Measurements from ENCODE around the gene MEIKIN. TPM values are rescaled to one million over a fixed set of nuclear protein-coding genes. Genes with fewer than 3 reads are reported as not detected.
A peak's percentile ranks its signal among the peaks of the same experiment; 100 is the strongest.

Gene MEIKIN
- total and polyA plus RNA-seq, 2 experiments from 2014 or later: not detected

GRCh38 chr5:131974622-131974955 is 29.1 kb upstream of the MEIKIN start:
- peaks cover 9% of the 10 kb centered on the region; the same call in 1 of the 2 replicates for H3K4me1 ChIP-seq (ENCODE audit: insufficient read depth)
- H3K27ac ChIP-seq (ENCODE audit: low read depth): no peak overlapping the region
- ATAC-seq (no peak), DNase-seq (ENCODE audit: low spot score) (no peak)
- H3K4me2 ChIP-seq: peak overlapping the region; percentile 69; the same call in 1 of the 2 replicates
- peak overlapping the region; percentile 97 for H2AFZ ChIP-seq
- TF ChIP-seq ZNF331 (CRISPR knock-in tag; IDR thresholded peaks at IDR 0.05; ENCODE audit: low read depth) (no peak), EZH2phosphoT487 (IDR thresholded peaks at IDR 0.05; ENCODE audit: unreplicated experiment) (no peak), ZNF114 (CRISPR knock-in tag; IDR thresholded peaks at IDR 0.05) (no peak), STAT1 (IDR thresholded peaks at IDR 0.05; ENCODE audit: unreplicated experiment) (no peak), REST (IDR thresholded peaks at IDR 0.05; ENCODE audit: unreplicated experiment) (no peak), CREB1 (CRISPR knock-in tag; IDR thresholded peaks at IDR 0.05; ENCODE audit: low read depth) (no peak), NANOG (IDR thresholded peaks at IDR 0.05; ENCODE audit: borderline replicate concordance) (no peak), ETS1 (IDR thresholded peaks at IDR 0.05) (no peak)
- peak overlapping the region; percentile 3; the same call in 1 of the 2 replicates for H3K4me3 ChIP-seq
- H3K4me1 Mint-ChIP-seq: peaks cover 12% of the 10 kb centered on the region
- no peaks in the 10 kb centered on the region for H3K36me3 ChIP-seq (ENCODE audit: insufficient read depth)
- no peaks in the 10 kb centered on the region for H3K27me3 ChIP-seq (ENCODE audit: insufficient read depth)
- no peaks in the 10 kb centered on the region for H3K9me2 ChIP-seq (ENCODE audit: insufficient read depth)
- no peaks in the 10 kb centered on the region; the same call in 2 of the 3 replicates for H3K36me3 Mint-ChIP-seq (ENCODE audit: low read depth)
- no peaks in the 10 kb centered on the region for H4K20me1 ChIP-seq (replicated peaks; ENCODE audit: insufficient read depth)
- H3K9me3 Mint-ChIP-seq: no peaks in the 10 kb centered on the region
- no peaks in the 10 kb centered on the region for H3K79me2 ChIP-seq (replicated peaks; ENCODE audit: insufficient read depth)
- H3K27ac Mint-ChIP-seq: no peak overlapping the region
- H3F3A ChIP-seq (replicated peaks; ENCODE audit: low read depth): no peaks in the 10 kb centered on the region
- H3K4me3 Mint-ChIP-seq: peak overlapping the region; percentile 4; the same call in 2 of the 3 replicates
- H3K27me3 Mint-ChIP-seq (ENCODE audit: insufficient read depth, low read depth, poor library complexity): no peaks in the 10 kb centered on the region

- Histone ChIP-seq H3K79me2 (replicated peaks; ENCODE audit: insufficient read depth) (no peaks in the 10 kb centered on the region), H4K20me1 (replicated peaks; ENCODE audit: insufficient read depth) (no peaks in the 10 kb centered on the region), H3K27ac (ENCODE audit: low read depth) (no peak overlapping the region), H3K4me2 (no peak overlapping the region), H3K36me3 (ENCODE audit: insufficient read depth) (no peaks in the 10 kb centered on the region), H3K27me3 (ENCODE audit: insufficient read depth) (no peaks in the 10 kb centered on the region), H2AFZ (no peak overlapping the region), H3K4me3 (no peak overlapping the region), H3K4me1 (ENCODE audit: insufficient read depth) (peaks cover 9% of the 10 kb centered on the region; the same call in 1 of the 2 replicates), H3F3A (replicated peaks; ENCODE audit: low read depth) (no peaks in the 10 kb centered on the region), H3K9me2 (ENCODE audit: insufficient read depth) (no peaks in the 10 kb centered on the region)
- H3K9me3 Mint-ChIP-seq: no peaks in the 10 kb centered on the region
- H3K4me3 Mint-ChIP-seq: no peak overlapping the region
- peaks cover 12% of the 10 kb centered on the region for H3K4me1 Mint-ChIP-seq
- ATAC-seq (no peak), DNase-seq (ENCODE audit: low spot score) (no peak)
- no peaks in the 10 kb centered on the region; the same call in 2 of the 3 replicates for H3K36me3 Mint-ChIP-seq (ENCODE audit: low read depth)
- no peak overlapping the region for H3K27ac Mint-ChIP-seq
- H3K27me3 Mint-ChIP-seq (ENCODE audit: insufficient read depth, low read depth, poor library complexity): no peaks in the 10 kb centered on the region
- TF ChIP-seq EZH2phosphoT487 (IDR thresholded peaks at IDR 0.05; ENCODE audit: unreplicated experiment): no peak
- TF ChIP-seq JUNB (IDR thresholded peaks at IDR 0.05; ENCODE audit: unreplicated experiment): no peak
- no peak for TF ChIP-seq REST (IDR thresholded peaks at IDR 0.05; ENCODE audit: unreplicated experiment)
- no peak for TF ChIP-seq STAT1 (IDR thresholded peaks at IDR 0.05; ENCODE audit: unreplicated experiment)
- TF ChIP-seq CREB1 (CRISPR knock-in tag; IDR thresholded peaks at IDR 0.05; ENCODE audit: low read depth): no peak
These were observed 28.6 kb upstream of the MEIKIN start for GRCh38 chr5:131974016-131974415.
